CD14-positive monocyte (primary cell): Measurements from ENCODE around the gene IGF1R. TPM values are rescaled to one million over a fixed set of nuclear protein-coding genes. Genes with fewer than 3 reads are reported as not detected.

Experiments
- DNase-seq, 3 donors: peaks; one replicate each; pipeline ENCODE4 v3.0.0-alpha.2; 2011 to 2022
- H2AFZ ChIP-seq: 2 replicates; pipeline ENCODE4 v1.6.0; 2012; ENCODE audit warnings: mild to moderate bottlenecking, low read depth, low read length, inconsistent platforms; ENCODE audit not compliant: insufficient read depth, poor library complexity, severe bottlenecking
- H3K27ac ChIP-seq, 2 donors: 1 replicate in 1 of 2; 2 replicates in 1 of 2; pipeline ENCODE4 v1.5.1; 2012 to 2013; ENCODE audit warnings: low read length in 2 of 2, control low read depth in 1 of 2, inconsistent platforms in 1 of 2, low read depth in 1 of 2, mild to moderate bottlenecking in 1 of 2
- H3K27me3 ChIP-seq, 2 donors: one replicate each; pipeline versions ENCODE4 v1.6.0 to v1.6.1; 2011 to 2013; ENCODE audit warnings: low read length in 2 of 2; ENCODE audit not compliant: control insufficient read depth in 2 of 2, insufficient read depth in 2 of 2
- H3K36me3 ChIP-seq, 2 donors: replicated peaks in 1 of 2; 1 replicate in 1 of 2; 2 replicates in 1 of 2; pipeline versions ENCODE4 v1.5.1 to v1.6.1; 2012 to 2013; ENCODE audit warnings: low read length in 2 of 2, control low read depth in 1 of 2, inconsistent platforms in 1 of 2, mild to moderate bottlenecking in 1 of 2; ENCODE audit not compliant: insufficient read depth in 2 of 2, control insufficient read depth in 1 of 2
- H3K4me1 ChIP-seq, 2 donors: 1 replicate in 1 of 2; 2 replicates in 1 of 2; pipeline versions ENCODE4 v1.5.1 to v1.6.1; 2012 to 2013; ENCODE audit warnings: low read length in 2 of 2, control low read depth in 1 of 2, inconsistent platforms in 1 of 2, mild to moderate bottlenecking in 1 of 2, moderate library complexity in 1 of 2; ENCODE audit not compliant: insufficient read depth in 2 of 2, control insufficient read depth in 1 of 2
- H3K4me2 ChIP-seq: replicated peaks from 2 replicates; pipeline ENCODE3; 2012; ENCODE audit warnings: low read length, moderate library complexity, mild to moderate bottlenecking; ENCODE audit not compliant: poor library complexity, severe bottlenecking; ENCODE audit errors: extremely low read depth
- H3K4me3 ChIP-seq, 3 experiments: fragments of 200-600 bp in 1 of 3; sonication (generic) in 1 of 3; replicated peaks in 1 of 3; 1 replicate in 2 of 3; 2 replicates in 1 of 3; pipeline ENCODE4 v1.5.1; 2011 to 2013; ENCODE audit warnings: low read length in 3 of 3, mild to moderate bottlenecking in 3 of 3, control low read depth in 2 of 3, low read depth in 2 of 3, inconsistent platforms in 1 of 3, moderate library complexity in 1 of 3
- H3K79me2 ChIP-seq: 2 replicates; pipeline ENCODE4 v1.6.0; 2012; ENCODE audit warnings: mild to moderate bottlenecking, control low read depth, inconsistent platforms, low read length, moderate library complexity; ENCODE audit not compliant: insufficient read depth
- H3K9ac ChIP-seq: 2 replicates; pipeline ENCODE4 v1.6.0; 2017; ENCODE audit warnings: low read length, mild to moderate bottlenecking; ENCODE audit not compliant: insufficient read depth, poor library complexity, severe bottlenecking
- H3K9me3 ChIP-seq, 2 donors: replicated peaks in 1 of 2; 1 replicate in 1 of 2; 2 replicates in 1 of 2; pipeline versions ENCODE4 v1.5.1 to v1.6.1; 2012 to 2013; ENCODE audit warnings: low read length in 2 of 2, control low read depth in 1 of 2; ENCODE audit not compliant: control insufficient read depth in 1 of 2, insufficient read depth in 1 of 2
- H4K20me1 ChIP-seq: 2 replicates; pipeline ENCODE4 v1.6.0; 2012; ENCODE audit warnings: mild to moderate bottlenecking, low read length, control low read depth, moderate library complexity; ENCODE audit not compliant: insufficient read depth
- H3K27ac Mint-ChIP-seq, 7 donors: one replicate each; pipeline ENCODE4 v1.8.0; 2020; ENCODE audit warnings: mild to moderate bottlenecking in 7 of 7, mixed read lengths in 7 of 7, moderate library complexity in 6 of 7, inconsistent platforms in 2 of 7
- H3K27me3 Mint-ChIP-seq, 3 donors: one replicate each; pipeline ENCODE4 v1.8.0; 2021 to 2022; ENCODE audit warnings: low read depth in 3 of 3, mild to moderate bottlenecking in 3 of 3, mixed read lengths in 3 of 3, moderate library complexity in 3 of 3, inconsistent platforms in 1 of 3
- H3K36me3 Mint-ChIP-seq, 2 donors: one replicate each; pipeline ENCODE4 v1.8.0; 2020; ENCODE audit warnings: mixed read lengths in 2 of 2, inconsistent platforms in 1 of 2, mild to moderate bottlenecking in 1 of 2
- H3K4me1 Mint-ChIP-seq: one replicate; pipeline ENCODE4 v1.8.0; 2020; ENCODE audit warnings: mild to moderate bottlenecking, mixed read lengths
- H3K4me3 Mint-ChIP-seq, 2 donors: one replicate each; pipeline ENCODE4 v1.8.0; 2020; ENCODE audit warnings: mild to moderate bottlenecking in 2 of 2, mixed read lengths in 2 of 2, moderate library complexity in 1 of 2
- H3K9me3 Mint-ChIP-seq, 7 donors: one replicate each; pipeline ENCODE4 v1.8.0; 2020 to 2022; ENCODE audit warnings: mixed read lengths in 7 of 7, mild to moderate bottlenecking in 6 of 7, moderate library complexity in 6 of 7, inconsistent platforms in 2 of 7
- CTCF ChIP-seq: fragments of 200-600 bp; IDR thresholded peaks from one replicate; pipeline ENCODE4 v1.8.0; 2022; ENCODE audit warnings: antibody characterized with exemption, mild to moderate bottlenecking
- WGBS: methylation state at CpG from one replicate; pipeline ENCODE4 v1.1.5; 2013; ENCODE audit warnings: missing lambda C conversion rate; ENCODE audit not compliant: insufficient coverage; 5-methylcytosine and 5-hydroxymethylcytosine counted together
- intact Hi-C, 2 donors: fragments of 100-400 bp; cut with micrococcal nuclease; formaldehyde crosslinking; loops; one replicate each; pipeline versions ENCODE4 v1.15.0 to v1.15.1; 2023
- polyA plus RNA-seq, 3 donors: library from polyadenylated mRNA; depleted of rRNA in 1 of 3; unstranded in 2 of 3; stranded (reverse) in 1 of 3; fragments of 300-500 nt in 2 of 3; fragments of >200 nt in 1 of 3; fragmentation: Illumina TruSeq in 2 of 3; gene quantifications; 1 replicate in 2 of 3; 2 replicates in 1 of 3; pipeline ENCODE4 v1.2.3, GENCODE V29; 2012 to 2021

Gene IGF1R
- polyA plus RNA-seq, 3 donors: 0.35 to 4.9 (median 0.67) TPM

GRCh38 chr15:99006904-99007495 is 358.7 kb downstream of the IGF1R start:
- Histone ChIP-seq H3K79me2 (no peaks in the 10 kb centered on the region), H3K36me3 (no peaks in the 10 kb centered on the region), H3K27ac (no peak overlapping the region), H3K27me3 (peaks cover 0 to 9% of the 10 kb centered on the region in 2 donors), H3K9ac (no peak overlapping the region), H2AFZ (no peak overlapping the region), H3K4me1 (peaks cover 4% of the 10 kb centered on the region in 2 donors), H3K4me3 (no peak overlapping the region), H3K4me2 (no peak overlapping the region), H4K20me1 (no peaks in the 10 kb centered on the region), H3K9me3 (no peaks in the 10 kb centered on the region)
- 98% methylated on average over 15 of the region's 17 CpGs for WGBS
- no peak for TF ChIP-seq CTCF
- peaks cover 0 to 4% (median 3%) of the 10 kb centered on the region in 7 donors for H3K9me3 Mint-ChIP-seq
- H3K27ac Mint-ChIP-seq: no peak overlapping the region
- peaks cover 5% of the 10 kb centered on the region for H3K4me1 Mint-ChIP-seq
- H3K4me3 Mint-ChIP-seq: no peak overlapping the region
- intact Hi-C loops: no loop called here
- H3K27me3 Mint-ChIP-seq: peaks cover 27 to 36% (median 30%) of the 10 kb centered on the region in 3 donors
- H3K36me3 Mint-ChIP-seq: no peaks in the 10 kb centered on the region
- DNase-seq: no peak

GRCh38 chr15:99009741-99010330 is 361.5 kb downstream of the IGF1R start:
- Histone ChIP-seq H2AFZ (no peak overlapping the region), H3K4me2 (no peak overlapping the region), H3K4me3 (no peak overlapping the region), H3K36me3 (no peaks in the 10 kb centered on the region), H3K9ac (no peak overlapping the region), H3K27me3 (peaks cover 0 to 9% of the 10 kb centered on the region in 2 donors), H3K27ac (no peak overlapping the region), H3K9me3 (no peaks in the 10 kb centered on the region), H4K20me1 (no peaks in the 10 kb centered on the region), H3K4me1 (peaks cover 4 to 5% of the 10 kb centered on the region in 2 donors), H3K79me2 (no peaks in the 10 kb centered on the region)
- H3K4me3 Mint-ChIP-seq: no peak overlapping the region
- DNase-seq: no peak
- no peak for TF ChIP-seq CTCF
- H3K36me3 Mint-ChIP-seq: peaks cover 0 to 2% of the 10 kb centered on the region in 2 donors
- peaks cover 0 to 8% (median 3%) of the 10 kb centered on the region in 7 donors for H3K9me3 Mint-ChIP-seq
- no peak overlapping the region for H3K27ac Mint-ChIP-seq
- WGBS: 96% methylated on average over 5 of the region's 8 CpGs
- peaks cover 41 to 46% (median 42%) of the 10 kb centered on the region in 3 donors for H3K27me3 Mint-ChIP-seq
- peaks cover 9% of the 10 kb centered on the region for H3K4me1 Mint-ChIP-seq
- intact Hi-C loops: no loop called here
